GM18858 (cell line): Measurements from ENCODE around the gene ADGRD1.

Source experiments
- ATAC-seq: cut with Tn5 transposase; IDR thresholded peaks from one replicate; pipeline ENCODE4 v1.9.1; 2021; ENCODE audit not compliant: unreplicated experiment

ADGRD1 gene

DNA sequence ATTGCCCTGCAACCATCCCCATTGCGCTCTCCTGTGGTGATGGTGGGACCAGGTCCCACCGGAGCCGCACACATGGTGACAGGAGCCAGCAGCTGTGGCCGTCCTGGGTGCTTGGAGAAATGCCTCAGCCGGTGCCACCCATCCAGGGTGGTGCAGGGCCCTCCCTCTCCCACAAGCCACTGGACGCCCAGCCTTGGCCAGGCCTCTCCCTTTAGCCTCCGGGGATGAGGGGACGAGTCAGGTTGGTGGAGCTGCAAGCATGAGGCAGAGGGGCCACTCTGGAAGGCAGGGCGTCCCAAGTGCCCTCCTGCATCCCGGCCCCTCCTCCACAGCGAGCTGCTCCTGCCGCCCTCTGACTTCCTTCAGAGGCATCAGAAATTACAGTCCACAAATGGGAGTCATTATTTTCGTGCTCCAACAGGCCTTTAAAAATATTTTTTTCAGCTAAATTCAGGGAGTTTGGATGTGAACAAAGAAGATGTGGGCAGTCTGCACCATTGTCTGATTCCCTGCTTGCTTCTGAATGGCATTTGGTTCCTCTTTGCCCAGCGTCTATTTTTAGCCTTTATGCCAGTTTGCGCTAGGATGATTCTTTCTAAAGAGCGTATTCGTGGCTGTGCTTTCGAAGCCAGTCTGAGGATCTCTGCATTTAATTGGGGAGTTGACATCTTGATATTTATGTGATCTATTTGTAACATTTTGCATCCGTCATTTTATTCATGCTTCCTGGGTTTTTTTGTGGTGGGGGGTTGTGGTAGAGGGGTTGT is 189.4 kb downstream of the ADGRD1 start:
- no peak for ATAC-seq

- ATAC-seq, result no peak
Observed at GRCh38 chr12:131146173-131146675, 192.5 kb downstream of the ADGRD1 start.

DNA sequence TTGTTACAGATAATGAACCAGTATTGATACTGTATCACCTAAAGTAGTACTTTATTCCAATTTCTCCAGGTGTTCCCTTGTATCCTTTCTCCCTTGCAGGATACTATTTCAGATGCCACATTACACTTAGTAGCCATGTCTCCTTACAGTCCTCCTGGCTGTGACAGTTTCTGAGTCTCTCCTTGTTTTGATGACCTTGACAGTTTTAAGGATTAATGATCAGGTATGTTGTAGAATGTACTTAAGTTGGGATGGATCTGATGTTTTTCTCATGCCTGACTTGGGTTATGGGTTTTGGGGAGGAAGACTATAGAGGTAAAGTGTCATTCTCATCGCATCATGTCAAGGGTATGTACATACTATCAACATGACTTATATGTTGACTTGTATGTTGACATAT is 193.6 kb downstream of the ADGRD1 start:
- no peak for ATAC-seq

DNA sequence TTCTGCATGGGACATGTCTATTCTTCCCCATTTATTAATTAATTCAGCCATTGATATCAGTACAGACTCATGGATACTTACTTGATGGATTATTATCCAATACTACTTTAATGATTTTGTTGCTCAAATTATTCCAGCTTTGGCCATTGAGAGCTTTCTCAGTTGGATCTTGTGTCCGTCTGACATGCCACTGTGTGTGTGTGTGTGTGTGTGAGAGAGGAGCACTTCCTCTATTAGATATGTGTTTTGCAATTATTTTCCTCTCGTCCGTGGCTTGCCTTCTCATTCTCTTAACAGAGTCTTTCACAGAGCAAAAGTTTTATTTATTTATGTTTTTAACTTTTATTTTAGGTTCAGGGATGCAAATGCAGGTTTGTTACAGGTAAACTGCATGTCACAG is 194.2 kb downstream of the ADGRD1 start:
- ATAC-seq, result no peak

DNA sequence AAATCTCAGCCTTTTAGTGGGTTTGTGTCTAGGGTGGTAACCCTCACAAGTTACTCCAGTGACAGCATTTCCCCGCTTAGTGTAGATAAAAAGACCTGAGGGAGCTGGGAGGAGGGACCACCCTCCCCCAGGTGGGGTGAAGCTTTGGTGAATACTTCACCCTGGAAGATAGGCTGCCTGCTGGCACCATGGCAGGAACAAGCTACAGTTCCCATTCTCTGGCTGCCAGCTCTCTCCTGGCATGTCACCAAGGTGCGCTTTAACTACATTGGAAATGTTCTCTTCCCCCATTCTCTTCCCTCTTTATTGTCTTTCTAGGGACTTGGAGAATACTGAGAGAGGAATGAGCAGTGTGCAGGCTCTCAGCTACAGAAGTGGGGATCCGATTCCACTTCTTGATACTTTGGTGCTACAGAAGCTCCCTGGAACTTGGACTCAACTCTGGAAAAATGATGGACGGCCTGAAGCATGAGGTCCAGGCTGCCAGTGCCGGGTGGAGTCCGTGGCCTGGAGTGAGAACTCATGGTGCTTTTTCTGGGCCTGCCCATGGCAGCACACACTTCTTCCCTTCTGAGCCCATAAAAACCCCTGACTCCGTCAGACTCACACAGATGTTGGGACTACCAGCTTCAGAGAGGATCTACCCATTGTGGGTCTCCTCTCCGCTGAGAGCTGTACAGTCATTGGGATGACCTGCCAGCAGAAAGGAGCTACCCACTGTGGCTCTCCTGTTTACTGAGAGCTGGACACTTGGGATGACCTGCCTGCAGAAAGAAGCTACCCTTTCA is 198.0 kb downstream of the ADGRD1 start:
- ATAC-seq, result no peak

DNA sequence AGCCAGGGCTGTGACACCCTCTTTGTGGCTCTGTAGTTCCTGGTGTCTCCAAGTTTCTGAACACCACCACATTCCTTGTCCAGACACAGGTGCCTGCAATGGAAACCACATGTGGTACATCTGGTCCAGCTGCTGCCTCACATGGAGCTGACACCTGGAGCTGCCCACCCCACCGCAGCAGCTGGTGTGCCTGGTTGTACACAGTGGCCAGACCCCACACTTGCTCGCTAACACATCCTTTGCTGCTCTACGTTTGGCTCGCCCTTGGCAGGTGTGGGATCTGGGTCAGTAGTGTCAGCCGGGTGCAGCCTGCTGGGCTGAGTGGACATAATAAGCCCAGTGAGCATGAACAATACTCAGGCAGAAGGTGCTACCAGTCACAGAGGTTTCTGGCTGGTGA is 198.9 kb downstream of the ADGRD1 start:
- no peak for ATAC-seq

GRCh38 chr12:131153016-131153415 is 199.3 kb downstream of the ADGRD1 start:
- ATAC-seq, result no peak

- ATAC-seq, result no peak
Observed at GRCh38 chr12:131153956-131154355, 200.2 kb downstream of the ADGRD1 start.

- no peak for ATAC-seq
Observed at GRCh38 chr12:131155131-131155530, 201.4 kb downstream of the ADGRD1 start.

- ATAC-seq, result no peak
Observed at GRCh38 chr12:131157743-131158142, 204.0 kb downstream of the ADGRD1 start.

- ATAC-seq, result no peak
Observed at GRCh38 chr12:131159660-131160059, 206.0 kb downstream of the ADGRD1 start.

- no peak for ATAC-seq
Observed at GRCh38 chr12:131162113-131162512, 208.4 kb downstream of the ADGRD1 start.

DNA sequence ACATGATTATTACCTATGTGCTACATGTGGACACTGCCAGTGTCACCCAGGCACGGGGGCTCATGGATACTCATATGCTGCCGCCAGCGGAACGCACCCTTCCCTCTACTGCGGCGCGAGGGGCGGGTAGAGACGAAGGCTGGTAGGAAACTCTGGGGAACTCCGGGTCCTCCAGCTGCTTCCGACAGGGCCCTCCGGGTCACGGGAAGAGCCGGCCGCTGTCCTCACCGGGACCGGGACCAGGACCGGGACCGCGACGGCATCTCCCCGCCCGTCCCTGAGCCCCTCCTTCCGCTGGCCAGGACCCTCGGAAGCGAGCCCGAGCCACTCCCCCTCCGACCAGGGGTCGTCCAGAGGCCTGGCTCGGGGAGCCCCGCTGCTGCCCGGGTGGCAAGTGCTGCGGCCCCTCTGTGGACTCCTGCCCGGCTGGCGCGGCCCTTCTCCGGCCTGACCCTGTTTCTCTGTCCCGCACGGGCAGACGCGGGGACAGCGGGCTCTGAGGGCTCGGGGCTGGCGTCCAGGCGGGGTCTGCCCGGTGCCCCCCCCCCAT is 209.6 kb downstream of the ADGRD1 start:
- ATAC-seq, result no peak

DNA sequence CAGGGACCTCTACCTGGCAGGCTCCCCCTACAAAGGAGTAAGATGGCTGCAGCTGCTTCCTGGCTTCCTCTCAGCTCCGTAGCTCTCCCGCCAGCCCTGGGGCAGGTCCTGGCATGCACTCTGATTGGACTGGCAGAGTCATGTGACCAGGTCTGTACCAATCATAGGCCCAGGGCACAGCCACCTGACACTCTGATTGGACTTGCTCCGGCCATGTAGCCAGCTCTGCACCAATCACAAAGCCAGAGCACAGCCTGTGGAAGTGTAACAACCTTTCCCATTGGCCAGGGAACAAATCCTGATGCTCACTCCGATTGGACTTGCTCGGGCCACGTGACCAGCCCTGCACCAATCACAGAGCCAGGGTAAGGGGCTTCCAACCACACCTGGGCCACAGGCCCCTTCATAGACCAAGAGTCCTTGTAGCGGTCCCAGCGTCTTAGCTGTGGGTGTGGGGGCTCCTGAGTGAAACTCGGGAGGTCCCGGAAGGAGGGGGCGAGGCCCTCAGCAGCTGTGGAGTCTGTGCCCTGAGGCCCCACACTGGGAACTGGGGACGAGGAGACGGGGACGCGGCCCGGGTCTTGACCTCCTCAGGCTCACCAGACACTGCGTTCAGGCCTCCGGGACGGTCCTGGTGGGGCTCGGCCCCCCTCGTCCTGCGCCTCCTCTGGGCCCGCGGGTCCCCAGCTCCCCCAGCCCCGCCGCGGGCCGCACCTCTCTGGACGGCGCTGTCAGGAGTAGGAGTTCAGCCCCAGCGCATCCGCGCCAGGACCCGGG is 210.6 kb downstream of the ADGRD1 start:
- no peak for ATAC-seq

- no peak for ATAC-seq
Observed at GRCh38 chr12:131166717-131167116, 213.0 kb downstream of the ADGRD1 start.

DNA sequence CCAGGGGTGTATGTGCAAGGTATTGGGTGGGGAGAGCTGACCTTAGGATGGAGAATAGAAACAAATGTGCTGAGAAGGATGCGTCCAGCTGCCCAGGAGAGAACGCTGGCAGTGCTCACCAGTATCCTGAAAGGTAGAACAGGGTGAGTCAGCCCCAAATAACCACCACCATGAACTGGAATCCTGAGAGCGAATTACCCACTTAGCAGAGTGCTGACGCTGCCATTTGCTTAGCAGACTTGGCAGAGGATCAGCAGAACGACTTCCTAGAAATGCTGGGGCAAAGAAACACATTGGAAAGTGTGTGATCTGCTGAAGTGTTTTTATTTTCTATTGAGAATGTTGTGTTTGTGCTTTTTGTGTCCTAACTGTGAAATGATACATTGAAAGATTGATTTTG is 213.6 kb downstream of the ADGRD1 start:
- ATAC-seq, result no peak

DNA sequence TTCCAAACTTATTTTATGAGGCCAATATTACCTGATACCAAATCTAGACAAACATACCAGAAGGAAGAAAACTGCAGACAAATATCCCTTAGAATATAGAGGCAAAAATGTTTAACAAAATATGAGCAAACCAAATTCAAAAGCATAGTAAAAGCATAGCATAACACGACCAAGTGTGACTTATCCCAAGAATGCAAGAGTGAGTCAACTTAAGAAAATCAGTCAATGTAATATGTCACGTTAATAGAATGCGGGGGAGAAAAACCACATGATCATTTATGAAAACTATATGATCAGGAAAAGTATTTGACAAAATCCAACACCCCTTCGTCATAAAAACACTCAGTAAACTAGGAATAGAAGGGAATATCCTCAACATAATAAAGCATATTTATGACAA is 217.3 kb downstream of the ADGRD1 start:
- ATAC-seq, result no peak

- ATAC-seq, result no peak
Observed at GRCh38 chr12:131174901-131175300, 221.2 kb downstream of the ADGRD1 start.

DNA sequence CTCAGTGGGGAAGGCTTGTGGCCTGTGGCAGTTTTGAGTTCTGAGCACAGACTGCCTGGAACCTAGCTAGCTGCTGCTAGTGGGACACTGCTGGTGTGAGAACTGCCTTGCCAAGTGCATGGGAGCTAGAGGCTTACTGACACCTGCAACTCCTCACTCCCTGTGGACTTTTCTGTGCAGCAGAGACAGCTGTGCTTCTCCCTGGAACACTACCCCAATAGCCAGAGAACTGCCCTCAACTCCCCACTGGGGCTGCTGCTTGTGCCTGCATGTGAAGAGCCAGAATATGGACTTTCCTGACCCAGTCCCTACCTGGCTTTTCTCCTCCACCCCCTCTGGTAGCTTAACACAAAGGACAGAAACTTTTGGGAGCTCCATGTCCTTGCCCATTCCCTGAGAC is 222.6 kb downstream of the ADGRD1 start:
- ATAC-seq, result no peak

- ATAC-seq, result no peak
Observed at GRCh38 chr12:131176926-131177325, 223.2 kb downstream of the ADGRD1 start.

GRCh38 chr12:131177599-131177998 is 223.9 kb downstream of the ADGRD1 start:
- no peak for ATAC-seq
